ENCODE results near the gene GNG3.

DNA sequence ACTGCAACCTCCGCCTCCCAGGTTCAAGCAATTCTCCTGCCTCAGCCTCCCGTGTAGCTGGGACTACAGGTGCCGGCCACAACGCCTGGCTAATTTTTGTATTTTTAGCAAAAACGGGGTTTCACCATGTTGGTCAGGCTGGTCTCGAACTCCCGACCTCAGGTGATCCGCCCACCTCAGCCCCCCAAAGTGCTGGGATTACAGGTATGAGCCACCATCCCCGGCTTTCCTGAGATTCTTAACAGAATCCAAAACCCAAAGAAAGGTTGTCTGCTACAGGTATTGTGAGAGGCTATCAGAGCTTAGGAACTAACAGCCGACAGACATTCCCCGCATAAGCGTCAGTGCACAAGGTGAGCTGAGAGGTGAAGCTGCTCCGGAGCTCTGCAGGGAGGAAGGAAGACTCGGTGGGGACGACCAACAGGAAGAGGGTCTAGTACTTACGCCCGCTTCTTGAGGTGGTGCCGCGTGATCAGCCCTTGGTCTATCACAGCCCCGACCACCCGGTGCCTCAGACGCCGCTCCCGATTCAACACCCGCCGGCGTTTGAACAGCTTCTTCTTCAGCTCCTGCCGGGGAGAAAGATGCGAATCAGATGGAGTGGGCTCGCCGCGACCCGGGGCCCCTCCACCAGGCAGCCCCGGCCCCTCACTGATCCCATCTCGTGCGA lies 42.9 kb upstream of the GNG3 start:
- no peak for TF ChIP-seq EZH2phosphoT487 (IDR thresholded peaks at IDR 0.05; ENCODE audit: borderline replicate concordance)
- no peak for TF ChIP-seq CTCF (conservative IDR thresholded peaks at IDR 0.05; ENCODE audit: low read length)
